Testis (tissue), 3 donors: ENCODE measurements around the gene ZDHHC8. TPM values are rescaled to one million over a fixed set of nuclear protein-coding genes. Genes with fewer than 3 reads are reported as not detected.

Experiments
- DNase-seq: peaks from one replicate; pipeline ENCODE4 v3.0.0-alpha.2; 2019
- H3K27ac ChIP-seq, 2 donors: fragments of 200-600 bp; sonication (generic); one replicate each; pipeline ENCODE4 v1.5.1; 2019
- H3K27me3 ChIP-seq: fragments of 200-600 bp; sonication (generic); one replicate; pipeline ENCODE4 v1.5.1; 2019
- H3K36me3 ChIP-seq: fragments of 200-600 bp; sonication (generic); one replicate; pipeline ENCODE4 v1.5.1; 2017; ENCODE audit warnings: low read depth; ENCODE audit errors: missing control alignments
- H3K4me1 ChIP-seq: fragments of 200-600 bp; sonication (generic); one replicate; pipeline ENCODE4 v1.5.1; 2019
- H3K4me3 ChIP-seq, 2 donors: fragments of 200-600 bp; sonication (generic); one replicate each; pipeline ENCODE4 v1.5.1; 2017 to 2019
- H3K9me3 ChIP-seq: fragments of 200-600 bp; sonication (generic); one replicate; pipeline ENCODE4 v1.5.1; 2017
- POLR2A ChIP-seq: fragments of 450-650 bp; IDR thresholded peaks from one replicate; pipeline ENCODE4 v1.6.1; 2017; ENCODE audit warnings: antibody characterized with exemption, mild to moderate bottlenecking, moderate library complexity
- WGBS, 2 donors: methylation state at CpG; one replicate each; pipeline ENCODE4 v1.1.5; 2018; 5-methylcytosine and 5-hydroxymethylcytosine counted together
- intact Hi-C: fragments of 100-400 bp; cut with DNase I; formaldehyde crosslinking; loops from one replicate; pipeline ENCODE4 v1.15.1; 2023; ENCODE audit warnings: low total_unique reads
- polyA plus RNA-seq: library from polyadenylated mRNA; stranded (reverse); fragments of 350-450 nt; fragmentation: Illumina TruSeq; extraction: RNeasy Lipid Tissue Mini Kit (QIAGEN cat#74804); gene quantifications from one replicate; pipeline ENCODE4 v1.2.3, GENCODE V29; 2014; ENCODE audit warnings: low read depth, low replicate concordance; ENCODE audit not compliant: insufficient read depth
- total RNA-seq, 2 donors: library from RNA; depleted of rRNA; stranded (reverse); fragments of >200 nt; gene quantifications; one replicate each; pipeline ENCODE4 v1.2.3, GENCODE V29; 2016
- TF ChIP-seq, protein P1 (sequence below), 3 experiments: fragments of 450-650 bp in 2 of 3; fragments of 200-600 bp in 1 of 3; sonication (generic) in 1 of 3; IDR thresholded peaks; one replicate each; pipeline ENCODE4 v1.5.1; 2016 to 2019; ENCODE audit warnings: antibody characterized with exemption in 3 of 3, mild to moderate bottlenecking in 2 of 3, moderate library complexity in 1 of 3

The ZDHHC8 gene
- total and polyA plus RNA-seq, 3 donors from 2014 or later, result 34.0 to 44.0 (median 40.9) TPM

GRCh38 chr22:20095521-20095920 lies 36.1 kb upstream of the ZDHHC8 start:
- TF ChIP-seq, protein P1, sequence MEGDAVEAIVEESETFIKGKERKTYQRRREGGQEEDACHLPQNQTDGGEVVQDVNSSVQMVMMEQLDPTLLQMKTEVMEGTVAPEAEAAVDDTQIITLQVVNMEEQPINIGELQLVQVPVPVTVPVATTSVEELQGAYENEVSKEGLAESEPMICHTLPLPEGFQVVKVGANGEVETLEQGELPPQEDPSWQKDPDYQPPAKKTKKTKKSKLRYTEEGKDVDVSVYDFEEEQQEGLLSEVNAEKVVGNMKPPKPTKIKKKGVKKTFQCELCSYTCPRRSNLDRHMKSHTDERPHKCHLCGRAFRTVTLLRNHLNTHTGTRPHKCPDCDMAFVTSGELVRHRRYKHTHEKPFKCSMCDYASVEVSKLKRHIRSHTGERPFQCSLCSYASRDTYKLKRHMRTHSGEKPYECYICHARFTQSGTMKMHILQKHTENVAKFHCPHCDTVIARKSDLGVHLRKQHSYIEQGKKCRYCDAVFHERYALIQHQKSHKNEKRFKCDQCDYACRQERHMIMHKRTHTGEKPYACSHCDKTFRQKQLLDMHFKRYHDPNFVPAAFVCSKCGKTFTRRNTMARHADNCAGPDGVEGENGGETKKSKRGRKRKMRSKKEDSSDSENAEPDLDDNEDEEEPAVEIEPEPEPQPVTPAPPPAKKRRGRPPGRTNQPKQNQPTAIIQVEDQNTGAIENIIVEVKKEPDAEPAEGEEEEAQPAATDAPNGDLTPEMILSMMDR (IDR thresholded peaks at IDR 0.05), result no peak
- no peak for TF ChIP-seq POLR2A
- no peak for DNase-seq
- Histone ChIP-seq H3K4me1 (no peaks in the 10 kb centered on the region), H3K27ac (no peak overlapping the region), H3K4me3 (no peak overlapping the region), H3K9me3 (no peaks in the 10 kb centered on the region), H3K27me3 (no peaks in the 10 kb centered on the region), H3K36me3 (no peaks in the 10 kb centered on the region)
- WGBS, 2 donors, result 95 to 96% methylated on average over 4 of the region's 4 CpGs
- intact Hi-C loops, result no loop called here

- H3K36me3 ChIP-seq, result no peaks in the 10 kb centered on the region
- H3K4me1 ChIP-seq, result no peaks in the 10 kb centered on the region
- H3K9me3 ChIP-seq, result no peaks in the 10 kb centered on the region
- peak overlapping the region in 1 of 2 donors; percentile 36 for H3K27ac ChIP-seq
- no peak for DNase-seq
- TF ChIP-seq POLR2A, result no peak
- TF ChIP-seq, protein P1 (IDR thresholded peaks at IDR 0.05), result no peak
- intact Hi-C loops, result no loop called here
- no peak overlapping the region for H3K4me3 ChIP-seq
- H3K27me3 ChIP-seq, result no peaks in the 10 kb centered on the region
- 81 to 85% methylated on average over 2 of the region's 2 CpGs for WGBS, 2 donors
Observed at GRCh38 chr22:20096574-20097420, 34.8 kb upstream of the ZDHHC8 start.

- Histone ChIP-seq H3K27me3 (no peaks in the 10 kb centered on the region), H3K9me3 (no peaks in the 10 kb centered on the region), H3K27ac (no peak overlapping the region), H3K4me1 (no peaks in the 10 kb centered on the region), H3K36me3 (no peaks in the 10 kb centered on the region), H3K4me3 (no peak overlapping the region)
- 91 to 95% methylated on average over 4 to 6 of the region's 6 CpGs for WGBS, 2 donors
- TF ChIP-seq, protein P1 (IDR thresholded peaks at IDR 0.05), result no peak
- TF ChIP-seq POLR2A, result no peak
- intact Hi-C loops, result no loop called here
- no peak for DNase-seq
Observed at GRCh38 chr22:20099099-20099711, 32.4 kb upstream of the ZDHHC8 start.

DNA sequence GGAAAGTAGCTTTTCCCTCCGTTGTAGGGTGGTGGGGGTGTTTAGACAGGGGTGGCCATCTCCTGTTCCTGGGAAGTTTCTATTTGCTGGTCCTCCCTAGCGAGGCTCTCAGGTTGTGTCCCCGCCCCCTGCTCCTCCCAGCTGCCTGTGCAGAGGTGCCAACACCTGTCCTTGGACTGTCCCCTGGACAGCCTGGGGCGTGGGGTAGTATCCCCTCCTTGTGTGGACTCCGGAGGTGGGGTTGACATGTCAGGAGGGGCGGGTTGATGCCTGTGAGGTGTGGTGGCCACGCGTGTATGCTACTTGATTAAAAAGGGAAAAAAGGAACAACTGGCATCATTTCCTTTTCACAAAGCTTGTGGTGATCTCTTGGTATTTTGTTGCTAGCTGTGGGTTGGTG lies 30.0 kb upstream of the ZDHHC8 start:
- H3K4me1 ChIP-seq, result no peaks in the 10 kb centered on the region
- no peak overlapping the region for H3K27ac ChIP-seq
- 84 to 90% methylated on average over 8 of the region's 8 CpGs for WGBS, 2 donors
- intact Hi-C loops, result no loop called here
- no peak overlapping the region for H3K4me3 ChIP-seq
- TF ChIP-seq, protein P1 (IDR thresholded peaks at IDR 0.05), result no peak
- TF ChIP-seq POLR2A, result no peak
- DNase-seq, result no peak
- no peaks in the 10 kb centered on the region for H3K36me3 ChIP-seq
- H3K27me3 ChIP-seq, result no peaks in the 10 kb centered on the region
- H3K9me3 ChIP-seq, result no peaks in the 10 kb centered on the region
